OCI-LY7 (cell line): ENCODE measurements around the gene GAB4.

Experiments
- CTCF ChIP-seq: fragments of 200-600 bp; sonication (generic); conservative IDR thresholded peaks from 2 replicates; pipeline ENCODE4 v1.5.1; 2014; ENCODE audit warnings: mild to moderate bottlenecking, antibody characterized with exemption, low read length, moderate library complexity, mixed read lengths
- EZH2phosphoT487 ChIP-seq: fragments of 200-600 bp; sonication (generic); IDR thresholded peaks from 2 replicates; pipeline ENCODE4 v1.6.1; 2018; ENCODE audit warnings: low read depth, borderline replicate concordance, mild to moderate bottlenecking, mixed run types, antibody characterized with exemption, low read length, moderate library complexity, mixed read lengths

GRCh38 chr22:16953206-16954059 is 54.6 kb downstream of the GAB4 start:
- TF ChIP-seq CTCF: no peak
- TF ChIP-seq EZH2phosphoT487: no peak
